Tibial nerve (tissue), 4 donors: Measurements from ENCODE around the gene CTNNB1.

Source experiments
- EP300 ChIP-seq, 2 donors: sonication (generic); formaldehyde crosslinking; IDR thresholded peaks; one replicate each; pipeline ENCODE4 v1.6.1; 2017; ENCODE audit warnings: antibody characterized with exemption in 2 of 2, mild to moderate bottlenecking in 1 of 2
- POLR2A ChIP-seq, 2 donors: fragments of 450-650 bp; IDR thresholded peaks; one replicate each; pipeline ENCODE4 v1.6.1; 2017; ENCODE audit warnings: antibody characterized with exemption in 2 of 2, mild to moderate bottlenecking in 2 of 2, moderate library complexity in 2 of 2
- TF ChIP-seq, protein P1 (sequence below), 5 experiments: fragments of 200-600 bp in 3 of 5; fragments of 450-650 bp in 2 of 5; sonication (generic) in 3 of 5; IDR thresholded peaks; one replicate each; pipeline ENCODE4 v1.5.1; 2016 to 2019; ENCODE audit warnings: antibody characterized with exemption in 5 of 5, mild to moderate bottlenecking in 3 of 5, moderate library complexity in 2 of 5

- TF ChIP-seq, protein P1, sequence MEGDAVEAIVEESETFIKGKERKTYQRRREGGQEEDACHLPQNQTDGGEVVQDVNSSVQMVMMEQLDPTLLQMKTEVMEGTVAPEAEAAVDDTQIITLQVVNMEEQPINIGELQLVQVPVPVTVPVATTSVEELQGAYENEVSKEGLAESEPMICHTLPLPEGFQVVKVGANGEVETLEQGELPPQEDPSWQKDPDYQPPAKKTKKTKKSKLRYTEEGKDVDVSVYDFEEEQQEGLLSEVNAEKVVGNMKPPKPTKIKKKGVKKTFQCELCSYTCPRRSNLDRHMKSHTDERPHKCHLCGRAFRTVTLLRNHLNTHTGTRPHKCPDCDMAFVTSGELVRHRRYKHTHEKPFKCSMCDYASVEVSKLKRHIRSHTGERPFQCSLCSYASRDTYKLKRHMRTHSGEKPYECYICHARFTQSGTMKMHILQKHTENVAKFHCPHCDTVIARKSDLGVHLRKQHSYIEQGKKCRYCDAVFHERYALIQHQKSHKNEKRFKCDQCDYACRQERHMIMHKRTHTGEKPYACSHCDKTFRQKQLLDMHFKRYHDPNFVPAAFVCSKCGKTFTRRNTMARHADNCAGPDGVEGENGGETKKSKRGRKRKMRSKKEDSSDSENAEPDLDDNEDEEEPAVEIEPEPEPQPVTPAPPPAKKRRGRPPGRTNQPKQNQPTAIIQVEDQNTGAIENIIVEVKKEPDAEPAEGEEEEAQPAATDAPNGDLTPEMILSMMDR (IDR thresholded peaks at IDR 0.05), result no peak
- TF ChIP-seq POLR2A (IDR thresholded peaks at IDR 0.05) (no peak), EP300 (IDR thresholded peaks at IDR 0.05) (no peak)
Observed at GRCh38 chr3:41210966-41211365, 11.7 kb downstream of the CTNNB1 start.
